Measurements from ENCODE around the gene SLC5A11. TPM values are rescaled to one million over a fixed set of nuclear protein-coding genes. Genes with fewer than 3 reads are reported as not detected.
"Not testable (repeated sequence)": the region's sequence is repeated elsewhere in the genome, so short reads cannot be mapped to it uniquely, and the experiment has no call there.

The SLC5A11 gene, protein sequence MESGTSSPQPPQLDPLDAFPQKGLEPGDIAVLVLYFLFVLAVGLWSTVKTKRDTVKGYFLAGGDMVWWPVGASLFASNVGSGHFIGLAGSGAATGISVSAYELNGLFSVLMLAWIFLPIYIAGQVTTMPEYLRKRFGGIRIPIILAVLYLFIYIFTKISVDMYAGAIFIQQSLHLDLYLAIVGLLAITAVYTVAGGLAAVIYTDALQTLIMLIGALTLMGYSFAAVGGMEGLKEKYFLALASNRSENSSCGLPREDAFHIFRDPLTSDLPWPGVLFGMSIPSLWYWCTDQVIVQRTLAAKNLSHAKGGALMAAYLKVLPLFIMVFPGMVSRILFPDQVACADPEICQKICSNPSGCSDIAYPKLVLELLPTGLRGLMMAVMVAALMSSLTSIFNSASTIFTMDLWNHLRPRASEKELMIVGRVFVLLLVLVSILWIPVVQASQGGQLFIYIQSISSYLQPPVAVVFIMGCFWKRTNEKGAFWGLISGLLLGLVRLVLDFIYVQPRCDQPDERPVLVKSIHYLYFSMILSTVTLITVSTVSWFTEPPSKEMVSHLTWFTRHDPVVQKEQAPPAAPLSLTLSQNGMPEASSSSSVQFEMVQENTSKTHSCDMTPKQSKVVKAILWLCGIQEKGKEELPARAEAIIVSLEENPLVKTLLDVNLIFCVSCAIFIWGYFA
- total RNA-seq (2014; rRNA removed; shearing (Covaris generic)): not detected in 2 replicates
- 0.17 TPM in 1 of 2 replicates, not detected in the other for polyA plus RNA-seq (2014; cell fraction: nucleus; rRNA removed)

DNA sequence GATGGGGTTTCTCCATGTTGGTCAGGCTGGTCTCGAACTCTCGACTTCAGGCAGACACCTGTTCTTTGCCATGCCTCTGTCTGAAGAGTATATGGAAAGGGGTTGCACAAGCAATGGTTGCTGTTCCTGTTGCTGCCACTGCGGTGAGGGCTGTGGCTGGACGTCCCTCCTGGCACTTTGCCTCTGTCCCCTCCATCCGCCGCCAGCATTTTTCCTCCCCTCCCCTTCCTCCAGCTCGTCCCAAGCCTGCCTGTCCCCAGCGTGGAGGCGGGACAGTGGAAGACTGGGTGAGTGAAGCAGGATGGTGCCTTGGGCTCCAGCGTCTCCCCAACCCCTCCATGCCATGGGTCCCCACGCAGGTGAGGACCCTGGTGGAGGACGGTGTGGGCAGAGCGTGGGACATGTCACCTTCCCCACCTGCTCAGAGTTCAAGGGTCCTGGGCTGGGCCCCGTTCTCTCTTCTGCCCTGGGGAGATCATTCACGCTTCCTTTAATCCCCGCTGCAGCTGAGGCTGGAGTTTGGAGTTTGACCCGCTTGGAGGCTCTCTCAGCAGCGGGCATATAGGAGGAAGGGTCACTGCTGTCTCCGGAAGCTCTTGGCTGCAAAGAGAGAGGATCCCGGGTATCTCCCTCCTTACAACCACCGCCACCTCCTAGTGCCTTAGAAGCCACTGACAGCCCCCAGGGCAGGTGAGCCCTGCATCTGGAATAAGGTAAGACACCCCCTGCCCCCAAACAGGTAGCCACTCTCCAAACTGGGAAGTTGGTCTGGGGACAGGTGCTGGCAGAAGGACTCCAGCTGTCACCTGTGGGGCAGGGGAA, at the start of gene SLC5A11:
Gene SLC5A11 (plus strand): TSS at position 238 of the 822 bp plus-strand sequence. CDS start 12,681 bp downstream, outside the sequence.
- DNase-seq (ENCODE audit: extremely low read depth, low read depth): no peak

DNA sequence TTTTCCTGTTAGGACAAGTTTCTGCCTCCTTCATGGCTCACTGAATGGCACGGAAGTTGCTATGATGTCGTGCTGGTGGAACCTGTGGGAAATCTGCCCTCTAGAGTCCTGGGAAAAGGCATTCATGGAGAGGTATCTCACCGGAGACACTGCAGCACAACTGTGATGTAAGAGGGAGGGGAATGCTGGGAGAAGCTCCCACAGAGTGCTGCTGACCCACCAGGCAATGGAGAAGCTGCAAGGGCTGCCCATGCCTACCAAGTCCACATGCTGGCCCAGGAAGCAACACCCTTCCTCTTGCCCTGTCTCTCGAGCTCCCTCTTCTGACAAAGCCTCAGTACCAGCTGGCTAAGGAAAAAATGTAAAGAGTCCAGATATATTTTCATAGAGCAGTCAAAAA, 45.2 kb upstream of the SLC5A11 start:
- DNase-seq (ENCODE audit: extremely low read depth, low read depth): peak; percentile 26

DNA sequence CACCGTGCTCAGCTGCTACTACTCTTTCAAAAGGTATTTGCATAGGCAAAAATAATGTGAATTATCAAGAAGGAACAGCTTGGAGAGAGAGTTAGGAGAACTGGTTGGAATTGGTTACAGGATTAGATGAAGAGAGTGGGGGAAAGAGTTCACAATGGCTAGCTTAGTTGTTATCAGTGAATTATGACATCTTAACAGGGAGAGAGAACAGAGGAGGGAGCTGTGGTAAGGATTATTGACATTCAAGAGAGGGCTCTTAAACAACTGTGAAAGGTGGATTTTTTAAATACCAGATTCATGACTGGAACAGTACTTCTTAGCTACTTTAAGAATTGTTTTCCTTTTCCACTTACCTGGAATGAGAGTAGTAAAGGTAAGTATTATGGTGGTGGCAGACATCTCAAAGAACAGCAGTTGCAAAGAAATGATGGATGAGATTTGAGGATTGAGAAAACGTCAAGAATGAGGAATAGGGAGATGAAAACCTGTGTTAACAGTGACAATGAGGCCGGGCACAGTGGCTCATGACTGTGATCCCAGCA, 43.9 kb upstream of the SLC5A11 start:
- DNase-seq (ENCODE audit: extremely low read depth, low read depth): no peak

DNA sequence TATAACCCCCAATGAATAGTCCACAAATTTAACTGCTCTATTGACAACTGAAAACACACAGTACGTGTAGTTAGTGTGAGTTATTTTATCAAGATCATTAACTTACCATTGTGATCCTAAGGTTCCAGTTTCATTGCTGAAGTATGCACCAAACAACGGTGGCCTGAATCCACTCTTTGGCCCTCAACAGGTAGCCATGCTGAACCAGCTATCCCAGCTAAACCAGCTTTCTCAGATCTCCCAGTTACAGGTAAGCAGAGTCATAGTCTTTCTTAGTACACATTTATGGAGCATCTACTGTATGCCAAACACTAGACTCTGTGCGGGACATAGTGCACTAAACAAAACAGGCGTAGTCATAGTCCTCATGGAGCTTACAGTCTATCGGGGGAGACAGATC, 40.3 kb upstream of the SLC5A11 start:
- DNase-seq (ENCODE audit: extremely low read depth, low read depth): no peak

DNA sequence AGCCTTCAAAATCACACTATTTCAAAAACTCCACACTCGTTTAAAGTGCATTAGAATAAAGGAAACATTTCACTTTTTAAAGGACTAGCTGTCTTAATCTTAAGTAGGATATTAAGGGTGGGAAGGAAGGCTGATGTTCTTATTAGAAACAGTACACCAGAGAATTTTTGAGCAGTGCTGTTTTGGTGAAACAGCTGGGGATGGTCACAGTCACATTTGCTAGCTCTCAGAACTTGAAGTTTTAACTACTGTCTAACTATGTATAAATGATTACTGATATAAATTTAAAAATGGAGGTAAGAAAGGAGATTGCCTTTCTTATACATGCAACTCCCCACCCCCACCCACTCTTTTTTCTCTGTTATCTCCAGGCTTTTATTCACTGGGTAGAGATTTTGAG, 38.5 kb upstream of the SLC5A11 start:
- DNase-seq (ENCODE audit: extremely low read depth, low read depth): no peak

- DNase-seq (ENCODE audit: extremely low read depth, low read depth): no peak
Observed at GRCh38 chr16:24810951-24811843, 34.6 kb upstream of the SLC5A11 start.

DNA sequence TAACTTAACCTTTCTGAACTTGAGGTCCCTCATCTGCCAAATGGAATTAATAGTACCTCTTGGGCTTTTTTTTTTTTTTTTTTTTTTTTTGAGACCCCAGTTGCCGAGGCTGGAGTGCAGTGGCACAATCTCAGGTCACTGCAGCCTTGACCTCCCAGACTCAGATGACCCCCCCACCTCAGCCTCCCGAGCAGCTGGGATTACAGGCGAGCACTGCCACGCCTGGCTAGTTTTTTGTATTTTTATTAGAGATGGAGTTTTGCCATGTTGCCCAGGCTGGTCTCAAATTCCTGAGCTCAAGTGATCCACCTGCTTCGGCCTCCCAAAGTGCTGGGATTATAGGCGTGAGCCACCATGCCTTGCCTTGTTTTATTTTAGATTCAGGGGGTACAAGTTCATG, 33.0 kb upstream of the SLC5A11 start:
- DNase-seq (ENCODE audit: extremely low read depth, low read depth): not testable (repeated sequence)

- no peak for DNase-seq (ENCODE audit: extremely low read depth, low read depth)
Observed at GRCh38 chr16:24815021-24815420, 30.7 kb upstream of the SLC5A11 start.

- DNase-seq (ENCODE audit: extremely low read depth, low read depth): no peak
Observed at GRCh38 chr16:24816688-24817087, 29.1 kb upstream of the SLC5A11 start.

- no peak for DNase-seq (ENCODE audit: extremely low read depth, low read depth)
Observed at GRCh38 chr16:24819462-24820040, 26.2 kb upstream of the SLC5A11 start.

DNA sequence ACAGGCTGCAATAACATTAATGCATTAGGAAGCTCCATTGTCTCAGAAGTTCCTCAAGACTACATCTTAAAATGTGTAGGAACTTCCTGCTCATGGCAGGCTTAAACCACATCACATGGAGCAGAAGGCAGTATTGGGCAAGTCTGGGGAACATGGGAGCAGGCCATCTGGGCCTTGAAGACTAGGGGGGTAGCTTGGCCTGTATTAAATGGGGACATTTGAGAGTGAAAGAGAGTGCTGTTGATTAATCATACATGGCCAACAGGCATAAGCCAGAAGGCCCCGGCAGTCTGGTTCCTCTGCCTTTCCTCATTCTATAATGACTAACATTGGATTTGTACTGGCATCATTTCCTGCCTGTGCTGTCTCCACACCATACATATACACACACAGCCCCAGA, 25.2 kb upstream of the SLC5A11 start:
- DNase-seq (ENCODE audit: extremely low read depth, low read depth): no peak

DNA sequence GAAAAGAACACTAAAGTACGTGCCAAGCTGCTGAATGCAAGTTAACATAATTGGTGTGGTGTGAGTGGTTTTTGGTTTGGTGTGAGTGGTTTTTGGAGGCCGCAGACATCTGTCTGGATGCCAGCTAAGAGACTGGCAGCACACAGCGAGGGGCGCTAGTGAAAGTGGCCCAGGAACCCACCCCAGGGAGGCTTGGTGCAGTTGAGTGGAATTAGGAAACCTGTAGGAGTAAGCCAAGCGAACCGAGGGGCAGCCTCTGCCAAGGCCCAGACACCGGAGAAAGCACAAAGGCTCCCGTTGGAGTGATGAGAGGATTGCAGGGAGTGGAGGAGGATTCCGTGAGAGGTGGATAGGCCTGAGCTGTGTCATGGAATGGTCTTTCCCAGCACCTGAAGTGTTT, 24.6 kb upstream of the SLC5A11 start:
- DNase-seq (ENCODE audit: extremely low read depth, low read depth): no peak

DNA sequence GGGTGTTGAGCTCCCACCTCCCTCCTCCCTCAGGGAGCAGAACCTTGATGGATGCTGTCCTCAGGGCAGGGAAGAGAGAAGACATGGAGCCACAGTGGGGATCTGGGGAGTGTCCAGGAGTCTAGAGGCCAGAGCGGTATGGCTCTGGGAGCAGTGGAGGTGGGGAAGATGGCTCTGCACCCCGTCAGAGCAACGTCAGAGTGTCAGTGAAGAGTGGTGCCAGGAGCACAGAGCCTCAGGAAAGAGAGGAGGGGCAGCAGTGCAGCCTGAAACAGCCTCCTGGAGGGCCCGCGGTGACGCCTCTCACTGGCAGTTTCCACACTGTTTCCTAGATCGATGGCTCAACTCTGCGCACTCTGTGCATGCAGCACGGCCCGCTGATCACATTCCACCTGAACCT, 23.2 kb upstream of the SLC5A11 start:
- no peak for DNase-seq (ENCODE audit: extremely low read depth, low read depth)

GRCh38 chr16:24822974-24823373, 22.8 kb upstream of the SLC5A11 start:
- DNase-seq (ENCODE audit: extremely low read depth, low read depth): no peak

DNA sequence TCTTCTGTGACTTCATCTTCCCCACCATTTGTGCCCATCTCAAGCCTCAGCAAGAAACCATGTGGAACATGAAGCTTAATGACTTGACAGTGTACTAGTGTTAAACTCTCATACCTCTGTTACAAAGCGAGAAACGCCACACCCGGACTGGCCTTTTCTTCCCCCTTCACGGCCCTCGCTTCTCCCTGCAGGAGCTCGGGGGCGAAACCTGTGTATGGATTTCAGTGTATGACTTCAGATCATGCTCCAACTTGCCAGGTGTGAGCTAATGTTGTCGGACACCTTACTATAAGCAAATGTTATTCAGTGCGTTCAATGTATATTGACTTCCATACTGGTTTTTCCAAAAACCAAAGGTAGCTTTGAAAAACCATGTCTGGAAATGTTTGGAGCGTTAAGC, 20.1 kb upstream of the SLC5A11 start:
- DNase-seq (ENCODE audit: extremely low read depth, low read depth): no peak

GRCh38 chr16:24826096-24826690, 19.6 kb upstream of the SLC5A11 start:
- no peak for DNase-seq (ENCODE audit: extremely low read depth, low read depth)

DNA sequence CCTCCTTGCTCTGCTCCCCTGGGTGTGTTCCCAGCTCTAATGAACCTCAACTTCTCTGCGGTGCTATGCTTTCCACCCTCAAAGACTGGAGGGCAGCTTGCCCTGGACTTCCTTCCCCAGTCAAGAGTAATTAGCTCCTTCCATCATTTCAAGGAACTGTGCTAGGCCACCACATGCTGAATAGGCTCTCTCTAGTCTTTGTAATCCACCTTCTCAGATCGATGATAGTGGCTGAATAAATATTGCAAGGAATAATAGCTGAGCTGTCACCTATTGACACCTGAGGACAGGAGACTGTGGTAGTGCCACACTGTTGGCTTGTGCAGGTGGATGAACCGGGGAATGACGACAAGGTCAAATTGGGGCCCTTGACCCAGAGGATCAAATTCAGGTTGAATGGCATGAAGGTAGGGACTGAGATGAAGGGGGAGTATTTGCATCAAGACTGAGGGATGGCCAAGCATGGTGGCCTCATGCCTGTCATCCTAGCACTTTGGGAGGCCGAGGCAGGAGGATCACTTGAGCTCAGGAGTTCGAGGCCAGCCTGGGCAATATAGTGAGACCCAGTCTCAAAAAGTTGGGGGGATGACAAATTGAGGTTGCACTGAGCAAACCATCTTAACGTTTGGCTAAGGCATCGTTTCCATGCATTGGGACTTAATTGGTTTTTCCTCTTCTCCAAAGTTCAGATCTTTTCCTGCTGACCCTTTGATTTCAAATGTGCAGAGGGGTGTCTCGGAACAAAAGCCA, 18.8 kb upstream of the SLC5A11 start:
- no peak for DNase-seq (ENCODE audit: extremely low read depth, low read depth)

DNA sequence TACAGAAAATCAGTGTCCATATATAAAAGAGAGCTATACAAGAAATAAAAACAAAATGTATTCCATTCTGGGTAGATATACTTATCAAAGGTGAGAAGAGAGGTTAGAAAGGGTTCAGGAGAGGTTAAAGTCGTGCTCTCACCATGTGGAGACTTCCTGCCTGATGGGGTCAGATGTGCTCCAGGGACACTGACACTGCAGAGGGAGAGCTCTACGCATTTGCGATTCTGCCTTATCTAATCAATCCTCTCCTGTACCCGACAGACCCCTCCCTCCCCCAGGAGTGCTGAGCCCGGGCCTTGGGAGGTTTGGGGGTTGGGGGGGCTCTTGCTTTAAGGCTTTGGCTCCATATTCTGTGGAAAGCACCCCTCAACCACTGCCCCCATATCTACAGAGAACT, 16.6 kb upstream of the SLC5A11 start:
- DNase-seq (ENCODE audit: extremely low read depth, low read depth): no peak

All from NCI-H460 (cell line).